T-helper 2 cell treated with Interferon-gamma antibody and Interleukin-4, amounts not matched to agents 100 ng/mL and 5 ng/mL, for 36 hours (primary cell): ENCODE measurements around the gene SGMS1. TPM values are rescaled to one million over a fixed set of nuclear protein-coding genes. Genes with fewer than 3 reads are reported as not detected.
"Not testable (repeated sequence)": the region's sequence is repeated elsewhere in the genome, so short reads cannot be mapped to it uniquely, and the experiment has no call there.

ENCODE experiments used
- intact Hi-C: fragments of 100-400 bp; cut with micrococcal nuclease; formaldehyde crosslinking; loops from one replicate; pipeline ENCODE4 v1.15.1; 2023
- total RNA-seq: library from RNA; stranded (reverse); gene quantifications from 2 replicates; pipeline ENCODE4 v1.2.3, GENCODE V29; 2022

Gene SGMS1
- total RNA-seq, 1 donor from 2014 or later: 24.1 TPM

DNA sequence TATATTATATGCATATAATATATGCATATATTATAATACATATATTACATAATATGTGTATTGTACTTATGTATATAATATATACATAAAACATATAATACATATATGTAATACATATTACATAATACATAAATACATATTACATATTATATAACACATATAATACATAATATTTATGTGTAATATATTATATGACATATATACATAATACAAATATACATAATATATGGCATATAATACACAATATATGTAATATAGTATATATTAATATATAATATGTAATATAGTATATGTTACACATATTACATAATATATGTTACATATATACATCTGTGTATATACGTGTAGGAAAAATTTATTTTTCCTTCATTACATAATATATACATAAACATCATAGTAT is 63.4 kb downstream of the SGMS1 start:
- intact Hi-C loops: no loop called here

DNA sequence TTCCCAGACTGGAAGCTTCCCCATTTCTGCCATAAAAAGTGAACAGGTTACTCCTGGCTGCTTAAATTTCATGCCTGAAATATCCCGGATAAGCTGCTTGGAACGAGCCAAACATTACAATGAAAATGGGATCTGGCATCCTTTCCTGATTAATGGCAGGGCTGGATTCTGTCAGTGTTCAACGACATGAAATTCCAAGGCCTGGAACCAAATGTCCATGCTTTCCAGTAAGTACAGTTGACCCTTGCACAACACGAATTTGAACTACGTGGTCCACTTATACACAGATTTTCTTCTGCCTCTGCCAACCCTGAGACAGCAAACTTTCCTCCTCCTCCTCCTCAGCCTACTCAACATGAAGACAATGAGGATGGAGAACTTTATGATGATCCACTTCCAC is 65.4 kb downstream of the SGMS1 start:
- intact Hi-C loops: no loop called here

DNA sequence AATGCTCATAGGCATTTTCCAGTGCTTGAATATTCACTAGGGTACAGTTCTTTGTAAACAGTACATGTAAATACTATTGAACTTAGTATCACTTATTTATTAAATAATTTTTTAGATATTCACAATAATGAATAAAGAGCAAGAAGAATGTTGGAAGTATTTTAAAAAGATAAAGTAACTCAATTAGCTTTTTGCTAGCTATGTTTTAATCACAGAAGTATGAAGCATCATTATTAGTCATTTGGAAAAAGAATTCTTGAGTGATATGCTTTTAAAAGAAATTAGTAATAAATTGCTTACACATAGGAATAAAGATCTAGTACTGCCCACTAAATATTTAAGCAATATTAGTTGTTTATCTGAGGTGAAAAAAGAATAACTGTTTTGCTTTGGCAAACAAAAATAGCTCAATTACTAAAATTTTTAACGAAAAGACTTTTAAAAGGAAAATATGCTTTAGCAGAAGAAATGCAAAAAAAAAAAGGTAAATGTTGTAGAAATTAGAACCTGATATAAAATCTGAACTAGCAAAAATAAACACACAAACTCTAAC is 66.5 kb downstream of the SGMS1 start:
- intact Hi-C loops: no loop called here

DNA sequence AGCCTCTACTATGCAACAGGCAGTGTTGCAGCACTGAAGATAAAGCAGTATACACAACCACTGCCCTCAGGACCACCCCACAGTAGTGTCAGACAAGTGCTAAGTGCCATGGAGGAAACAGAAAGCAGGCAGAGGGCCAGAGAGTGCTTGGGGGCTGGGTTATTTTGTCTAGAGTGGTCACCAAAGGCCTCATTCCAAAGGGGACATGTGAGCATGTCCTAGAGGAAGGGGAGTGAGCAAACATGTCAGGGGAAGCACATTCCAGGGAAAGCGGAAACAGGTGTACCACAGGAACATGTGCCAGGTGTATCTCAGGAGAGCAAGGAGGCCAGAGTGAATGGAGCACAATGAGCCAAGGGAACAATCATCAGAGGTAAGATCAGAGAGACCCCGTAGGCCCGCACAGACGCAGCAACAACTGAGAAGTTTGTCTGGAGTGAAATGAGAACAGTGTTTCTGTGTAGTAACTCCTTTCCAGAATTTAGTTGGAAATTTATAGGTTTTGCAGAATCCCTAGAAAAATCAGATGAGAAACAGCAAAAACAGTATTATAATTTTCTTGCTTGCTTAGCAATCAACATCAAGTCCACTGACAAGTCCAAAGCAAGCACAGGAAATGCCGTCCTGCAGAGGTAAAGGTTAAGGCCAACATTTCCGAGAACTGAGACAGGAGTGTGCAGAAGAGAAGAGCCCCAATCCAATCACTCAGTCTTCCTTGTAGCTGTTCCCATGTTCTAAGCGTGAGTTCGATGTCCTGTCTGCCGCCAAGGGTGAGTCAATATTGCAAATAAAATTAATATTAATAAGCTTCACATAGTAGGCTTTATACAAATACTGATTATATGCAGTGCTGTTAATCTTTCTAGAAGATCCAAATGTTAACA is 67.3 kb downstream of the SGMS1 start:
- intact Hi-C loops: no loop called here

DNA sequence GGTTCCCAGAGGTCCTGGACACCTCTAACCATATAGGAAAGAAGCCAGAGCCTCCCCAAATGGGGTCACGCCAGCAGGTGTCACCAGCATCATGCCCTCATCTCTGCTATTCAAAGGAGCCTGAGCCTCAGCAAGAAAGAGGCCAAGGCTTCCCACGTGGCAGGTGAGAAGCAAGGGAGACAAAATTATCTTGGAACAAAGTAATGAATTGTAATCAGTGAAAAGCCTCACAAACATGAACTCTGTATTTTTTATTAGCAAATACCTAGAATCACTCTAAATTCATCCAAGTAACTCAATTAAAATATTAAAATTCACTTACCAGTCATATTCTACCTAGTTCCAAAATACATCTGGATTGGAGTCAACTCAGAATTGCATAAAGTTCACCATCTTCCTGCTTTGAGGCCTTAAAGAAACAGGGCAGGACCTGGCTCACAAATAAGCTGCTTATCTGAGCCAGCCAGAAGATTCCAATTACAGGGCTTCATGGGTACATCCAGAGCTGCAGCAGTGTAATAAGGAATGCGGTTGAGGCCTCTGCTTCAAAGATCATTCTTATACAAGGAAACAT is 68.7 kb downstream of the SGMS1 start:
- intact Hi-C loops: no loop called here

DNA sequence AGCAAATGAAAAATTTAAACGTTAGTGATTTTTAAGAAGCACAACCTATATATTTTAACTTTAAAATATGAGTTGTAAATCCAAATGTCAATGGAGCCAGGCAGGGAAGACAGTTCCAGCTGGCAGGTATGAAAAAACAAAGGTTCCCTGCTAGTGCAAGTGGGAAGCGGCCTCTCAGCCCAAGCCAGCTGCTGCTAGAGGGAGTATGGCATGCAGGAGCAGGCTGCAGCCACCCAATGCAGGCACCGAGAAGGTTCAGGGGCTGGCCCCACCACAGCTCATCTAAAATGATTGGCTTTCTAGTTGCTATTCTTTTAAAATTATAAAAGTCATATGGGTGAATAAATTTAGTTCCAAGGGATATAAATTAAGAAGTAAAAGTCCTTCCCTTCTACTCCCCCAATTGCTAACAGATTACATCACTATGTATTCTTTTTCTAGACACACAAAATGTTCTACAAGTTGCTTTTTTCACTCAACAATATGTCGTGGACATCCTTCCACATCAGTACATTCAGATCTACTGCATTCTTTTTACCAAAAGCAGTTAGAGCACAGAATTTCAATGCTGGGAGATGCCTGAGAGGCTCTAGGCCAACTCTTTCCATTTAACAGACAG is 69.3 kb downstream of the SGMS1 start:
- intact Hi-C loops: no loop called here

DNA sequence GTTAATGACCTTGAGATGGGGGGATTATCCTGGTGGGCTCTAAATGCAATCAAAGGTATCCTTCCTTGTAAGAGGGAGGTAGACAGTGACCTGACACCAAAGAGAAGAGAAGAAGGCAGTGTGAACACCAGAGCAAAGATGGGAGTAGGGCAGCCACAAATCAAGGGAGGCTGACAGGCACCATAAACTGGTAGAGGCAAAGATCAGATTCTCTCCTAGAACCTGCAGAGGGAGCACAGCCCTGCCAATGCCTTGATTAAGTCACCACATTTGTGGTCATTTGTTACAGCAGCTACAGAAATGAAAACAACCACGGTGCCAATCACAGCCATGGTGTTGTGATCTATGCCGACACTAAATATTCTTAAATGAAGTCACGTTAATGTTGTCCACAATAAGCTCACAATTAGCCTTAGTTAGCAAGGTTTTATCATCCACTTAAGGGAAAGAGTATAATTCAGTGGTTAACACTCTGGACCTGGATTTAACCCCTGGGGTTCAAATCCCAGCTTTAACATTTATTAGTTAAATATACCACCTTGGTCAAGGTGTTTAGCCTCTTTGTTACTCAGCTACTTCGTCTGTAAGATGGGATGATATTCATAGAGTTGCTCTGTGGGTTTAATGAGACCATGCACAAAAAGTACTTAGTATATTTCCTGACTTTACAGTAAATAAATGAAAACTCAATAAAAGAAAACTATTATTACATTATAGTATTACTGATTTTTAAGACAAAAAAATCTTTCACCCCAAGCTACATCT is 70.8 kb downstream of the SGMS1 start:
- intact Hi-C loops: no loop called here

DNA sequence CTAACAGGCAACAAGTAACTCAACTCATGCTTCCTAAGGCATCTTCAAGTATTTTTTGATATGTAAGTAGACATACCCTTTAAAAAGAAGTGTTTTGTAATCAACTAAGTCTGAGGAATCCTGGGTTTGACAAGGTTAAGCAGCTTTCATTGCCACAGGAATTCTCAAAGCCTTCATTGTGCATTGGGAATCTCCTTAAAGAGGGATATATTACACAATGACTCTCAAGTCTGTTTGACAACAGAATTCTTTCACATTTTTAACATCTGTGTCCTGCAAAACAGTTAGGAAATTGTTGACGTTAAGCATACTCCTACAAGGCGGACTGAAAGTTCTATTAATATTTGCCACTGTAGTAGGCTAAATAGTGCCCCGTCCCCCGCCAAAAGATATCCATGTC is 71.4 kb downstream of the SGMS1 start:
- intact Hi-C loops: no loop called here

DNA sequence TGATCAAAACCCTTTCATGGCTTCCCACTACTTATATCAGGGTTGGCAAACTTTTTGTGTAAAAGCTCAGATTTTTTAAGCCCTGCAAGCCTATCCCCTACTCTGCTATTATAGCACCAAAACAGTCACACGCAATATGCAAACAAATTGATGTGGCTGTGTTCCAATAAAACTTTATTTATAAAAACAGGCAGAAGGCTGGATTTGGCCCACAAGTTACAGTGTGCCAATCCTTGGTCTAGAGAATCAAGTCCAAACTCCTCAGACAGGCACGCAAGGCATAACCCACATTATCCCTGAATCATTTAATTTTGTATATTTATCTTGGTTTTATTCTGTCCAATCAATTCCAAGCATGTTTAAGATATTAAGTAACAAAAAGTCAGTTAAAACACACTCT is 71.9 kb downstream of the SGMS1 start:
- intact Hi-C loops: no loop called here

DNA sequence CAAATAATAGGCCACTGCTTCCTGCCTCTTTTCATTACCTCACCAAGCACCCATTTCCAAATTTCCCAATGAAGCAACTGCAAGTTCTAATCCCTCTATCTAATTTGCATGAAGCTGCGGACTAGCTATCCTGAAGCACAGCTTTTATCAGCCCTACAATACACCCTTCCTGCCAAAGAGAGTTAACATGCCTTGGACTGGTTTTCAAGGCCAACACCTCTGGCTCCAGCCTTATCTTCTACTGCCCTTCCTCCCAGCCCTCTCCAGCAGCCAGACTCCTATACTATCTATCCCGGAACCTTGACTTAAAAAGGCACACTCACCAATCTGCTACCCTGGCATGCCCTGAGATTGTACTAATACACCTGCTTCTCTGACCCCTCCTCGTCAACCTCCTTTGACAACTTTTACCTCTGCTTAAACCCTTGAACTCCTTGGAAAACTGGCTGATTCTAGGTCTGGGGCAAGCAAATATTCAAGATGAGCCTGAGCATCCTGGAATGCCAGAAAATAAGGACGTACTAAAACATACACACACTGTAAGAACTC is 73.4 kb downstream of the SGMS1 start:
- intact Hi-C loops: no loop called here

DNA sequence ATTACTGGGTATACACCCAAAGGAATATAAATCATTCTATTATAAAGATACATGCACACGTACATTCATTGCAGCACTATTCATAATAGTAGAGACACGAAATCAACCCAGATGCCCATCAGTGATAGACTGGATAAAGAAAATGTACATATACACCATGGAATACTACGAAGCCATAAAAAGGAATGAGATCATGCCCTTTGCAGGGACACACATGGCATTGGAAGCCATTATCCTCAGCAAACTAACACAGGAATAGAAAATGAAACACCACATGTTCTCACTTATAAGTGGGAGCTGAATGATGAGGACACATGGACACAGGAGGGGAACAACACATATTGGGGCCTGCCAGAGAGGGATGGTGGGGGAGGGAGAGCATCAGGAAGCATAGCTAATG is 74.6 kb downstream of the SGMS1 start:
- intact Hi-C loops: not testable (repeated sequence)

DNA sequence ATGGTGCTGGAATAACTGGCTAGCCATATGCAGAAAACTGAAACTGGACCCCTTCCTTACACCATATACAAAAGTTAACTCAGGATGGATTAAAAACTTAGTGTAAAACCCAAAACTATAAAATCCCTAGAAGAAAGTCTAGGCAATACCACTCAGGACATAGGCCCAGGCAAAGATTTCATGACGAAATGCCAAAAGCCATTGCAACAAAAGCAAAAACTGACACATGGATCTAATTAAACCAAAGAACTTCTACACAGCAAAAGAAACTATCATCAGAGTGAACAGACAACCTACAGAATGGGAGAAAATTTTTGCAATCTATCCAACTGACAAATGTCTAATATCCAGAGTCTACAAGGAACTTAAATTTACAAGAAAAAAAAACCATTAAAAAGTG is 75.3 kb downstream of the SGMS1 start:
- intact Hi-C loops: not testable (repeated sequence)

DNA sequence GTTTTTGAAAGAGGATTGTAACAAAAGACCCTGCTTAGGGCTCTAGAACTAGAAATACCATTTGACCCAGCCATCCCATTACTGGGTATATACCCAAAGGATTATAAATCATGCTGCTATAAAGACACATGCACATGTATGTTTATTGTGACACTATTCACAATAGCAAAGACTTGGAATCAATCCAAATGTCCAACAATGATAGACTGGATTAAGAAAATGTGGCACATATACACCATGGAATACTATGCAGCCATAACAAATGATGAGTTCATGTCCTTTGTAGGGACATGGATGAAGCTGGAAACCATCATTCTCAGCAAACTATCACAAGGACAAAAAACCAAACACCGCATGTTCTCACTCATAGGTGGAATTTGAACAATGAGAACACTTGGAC is 77.5 kb downstream of the SGMS1 start:
- intact Hi-C loops: not testable (repeated sequence)

DNA sequence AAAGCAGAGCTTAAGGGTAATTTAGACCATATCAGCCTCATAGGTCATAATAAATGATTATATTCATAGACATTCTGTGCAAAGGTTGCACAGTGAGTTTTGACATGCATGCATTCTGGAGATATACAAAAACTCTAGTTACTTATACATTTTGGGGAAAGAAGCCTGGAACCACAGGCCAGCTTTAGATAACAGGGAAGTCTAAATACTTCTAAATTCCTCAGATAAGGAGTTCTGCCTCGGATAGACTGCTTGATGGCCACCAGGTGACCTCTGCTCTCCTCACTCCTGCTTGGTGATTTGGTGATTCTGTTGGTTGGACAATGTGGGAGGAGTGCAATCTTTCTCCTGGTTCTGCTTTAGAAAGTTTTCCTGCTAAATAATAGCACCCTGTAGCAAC is 77.9 kb downstream of the SGMS1 start:
- intact Hi-C loops: no loop called here

DNA sequence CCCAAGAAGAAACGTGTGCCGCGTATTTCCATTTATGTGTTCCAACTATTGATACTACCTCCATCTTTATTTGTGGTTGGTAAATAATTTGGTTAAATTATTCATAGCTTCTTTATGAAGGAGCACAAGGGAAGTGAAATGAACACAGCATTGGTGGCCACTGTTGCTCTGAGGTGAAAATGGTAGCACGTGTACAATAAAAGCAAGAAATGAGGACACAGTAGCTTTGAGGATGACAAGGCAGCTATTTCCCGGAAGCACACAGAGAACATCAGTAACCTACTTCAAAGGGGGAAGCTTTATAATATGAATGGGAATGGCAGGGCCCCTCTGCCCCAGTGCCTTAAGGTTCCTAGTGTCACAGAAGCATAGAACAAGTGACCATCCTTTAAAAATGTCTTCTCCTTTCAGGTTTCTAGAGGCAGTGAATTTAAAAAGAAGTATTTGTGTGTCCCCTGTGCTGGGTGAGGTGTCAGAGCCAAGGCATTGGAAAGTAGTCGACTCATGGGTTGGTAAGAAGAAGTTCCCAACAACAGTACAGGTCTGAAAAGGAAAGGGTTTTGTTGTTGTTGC is 78.8 kb downstream of the SGMS1 start:
- intact Hi-C loops: no loop called here

DNA sequence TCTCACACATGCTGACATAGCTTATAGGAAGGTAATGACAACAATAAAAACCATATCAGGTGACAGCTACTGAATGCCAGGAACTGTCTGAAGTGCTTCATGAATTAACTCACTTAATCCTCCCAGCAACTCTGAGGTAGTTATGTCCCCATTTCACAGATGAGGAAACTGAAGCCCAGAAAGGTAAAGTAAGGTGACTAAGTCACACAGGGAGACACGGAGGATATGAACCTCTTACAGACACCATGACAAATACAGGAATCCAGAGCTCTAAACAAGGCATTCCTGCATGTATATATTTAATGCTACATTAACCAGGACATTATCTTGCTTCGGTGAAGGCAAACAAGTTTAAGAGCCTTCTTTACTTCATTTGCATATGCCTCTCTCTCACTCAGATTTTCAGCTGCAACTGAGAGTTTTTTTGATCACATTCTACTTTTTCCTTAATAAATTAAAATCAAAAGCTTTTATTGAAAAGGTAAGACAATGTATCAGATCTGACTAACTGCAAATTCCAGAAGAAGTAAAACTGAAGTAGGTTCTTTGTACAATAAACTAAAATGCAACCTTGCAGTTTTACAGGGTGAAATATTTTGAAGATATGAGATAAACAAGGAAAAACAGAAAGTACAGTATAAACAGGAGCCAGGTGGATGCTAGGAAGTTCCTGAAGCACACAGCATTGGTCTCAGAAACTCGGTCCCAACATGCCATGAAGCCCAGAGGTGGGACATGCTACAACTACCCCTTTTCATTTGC is 79.5 kb downstream of the SGMS1 start:
- intact Hi-C loops: no loop called here

DNA sequence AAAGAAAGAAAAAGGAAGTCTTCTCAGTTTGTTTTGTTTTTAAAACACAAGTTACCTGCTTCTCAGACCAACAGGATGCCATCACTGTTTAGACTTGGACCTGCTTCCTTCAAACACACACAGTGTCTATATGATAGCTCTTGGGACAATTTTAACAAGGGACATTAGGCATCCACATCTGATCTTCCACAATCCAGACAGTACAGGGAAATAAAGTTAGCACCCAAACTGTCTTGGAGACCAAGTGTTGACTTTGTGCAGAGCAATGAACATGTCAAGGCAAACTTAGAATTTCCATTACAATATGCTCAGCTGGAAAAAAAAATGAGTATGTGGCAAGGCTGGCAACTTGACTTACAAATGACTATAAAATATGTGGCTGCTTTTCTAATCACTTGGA is 80.9 kb downstream of the SGMS1 start:
- intact Hi-C loops: no loop called here

DNA sequence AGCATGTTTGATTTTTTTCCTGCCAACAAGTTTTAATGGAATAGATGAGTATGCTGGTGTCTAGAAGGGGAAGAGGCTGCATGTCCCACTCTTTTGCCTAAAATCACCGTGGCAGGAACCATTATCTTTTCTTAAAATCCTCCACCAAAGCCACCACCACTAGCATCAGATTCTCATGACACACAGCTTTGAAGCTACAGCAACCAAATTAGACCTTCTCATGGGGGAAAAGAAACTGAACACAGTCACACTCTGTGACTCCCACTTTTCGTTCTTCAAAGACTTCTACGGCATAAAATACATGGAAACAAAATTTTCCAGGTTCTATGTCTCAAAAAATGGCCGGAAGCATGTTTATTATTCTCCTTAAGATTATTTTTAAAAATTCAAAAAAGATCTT is 81.8 kb downstream of the SGMS1 start:
- intact Hi-C loops: loop anchor here (2.0 kb wide), 1 partner anchor 33 kb away; no protein-coding TSS in a partner anchor

DNA sequence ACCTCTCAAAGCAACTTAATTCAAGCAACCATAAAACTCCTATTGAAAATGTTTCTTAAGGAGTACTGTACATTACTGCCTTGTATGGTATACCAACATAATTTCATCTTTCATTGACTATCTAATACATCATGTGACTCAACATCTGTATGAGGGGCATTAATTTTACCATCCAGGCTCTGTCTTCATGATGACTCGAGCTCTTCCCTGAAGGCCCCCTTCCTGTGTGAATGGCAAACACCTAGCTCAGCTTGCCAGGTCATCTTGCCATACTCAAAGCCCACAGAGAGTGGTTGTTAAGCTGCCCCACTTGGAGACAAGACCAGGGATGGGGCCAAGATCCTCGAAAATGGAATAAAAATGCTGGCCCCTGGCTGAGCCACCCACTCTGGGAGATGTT is 82.4 kb downstream of the SGMS1 start:
- intact Hi-C loops: loop anchor here (2.0 kb wide), 1 partner anchor 33 kb away; no protein-coding TSS in a partner anchor

DNA sequence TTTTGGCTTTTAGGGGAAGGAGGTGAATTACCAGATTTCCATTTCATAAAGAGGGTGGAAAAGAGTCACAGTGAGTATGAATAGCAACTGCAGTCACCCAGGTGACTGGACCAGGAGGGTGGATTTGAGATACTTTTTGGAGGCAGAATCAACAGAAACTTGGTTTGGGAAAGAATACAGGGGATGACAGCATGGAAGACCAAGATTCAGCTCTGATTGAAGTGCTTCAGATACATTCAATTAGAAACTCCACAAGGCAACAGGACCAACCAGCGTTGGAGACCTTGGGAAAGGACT is 83.0 kb downstream of the SGMS1 start:
- intact Hi-C loops: loop anchor here (2.0 kb wide), 1 partner anchor 32 kb away; no protein-coding TSS in a partner anchor
